ENCODE results near the gene F11R.

The F11R gene

DNA sequence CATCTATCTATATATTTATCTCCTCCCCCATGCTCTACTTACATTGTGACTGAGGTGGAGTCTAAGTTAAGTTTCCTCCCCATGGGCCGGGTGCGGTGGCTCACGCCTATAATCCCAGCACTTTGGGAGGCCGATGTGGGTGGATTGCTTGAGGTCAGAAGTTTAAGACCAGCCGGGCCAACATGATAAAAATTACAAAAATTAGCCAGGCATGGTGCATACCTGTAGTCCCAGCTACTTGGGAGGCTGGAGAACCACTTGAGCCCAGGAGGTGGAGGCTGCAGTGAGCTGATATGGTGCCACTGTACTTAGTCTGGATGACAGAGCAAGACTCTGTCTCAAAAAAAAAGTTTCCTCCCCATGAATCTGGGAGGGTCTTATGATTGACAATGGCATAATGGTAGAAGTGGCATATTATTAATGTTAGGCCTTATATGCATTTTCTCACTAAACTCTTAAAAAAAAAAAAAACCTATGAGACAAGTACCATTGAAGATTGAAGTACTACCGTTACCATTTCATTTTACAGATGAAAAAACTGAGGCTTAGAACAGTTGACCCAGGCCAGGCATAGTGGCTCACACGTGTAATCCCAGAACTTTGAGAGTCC is 11.2 kb downstream of the F11R start:
- no peak for DNase-seq

DNA sequence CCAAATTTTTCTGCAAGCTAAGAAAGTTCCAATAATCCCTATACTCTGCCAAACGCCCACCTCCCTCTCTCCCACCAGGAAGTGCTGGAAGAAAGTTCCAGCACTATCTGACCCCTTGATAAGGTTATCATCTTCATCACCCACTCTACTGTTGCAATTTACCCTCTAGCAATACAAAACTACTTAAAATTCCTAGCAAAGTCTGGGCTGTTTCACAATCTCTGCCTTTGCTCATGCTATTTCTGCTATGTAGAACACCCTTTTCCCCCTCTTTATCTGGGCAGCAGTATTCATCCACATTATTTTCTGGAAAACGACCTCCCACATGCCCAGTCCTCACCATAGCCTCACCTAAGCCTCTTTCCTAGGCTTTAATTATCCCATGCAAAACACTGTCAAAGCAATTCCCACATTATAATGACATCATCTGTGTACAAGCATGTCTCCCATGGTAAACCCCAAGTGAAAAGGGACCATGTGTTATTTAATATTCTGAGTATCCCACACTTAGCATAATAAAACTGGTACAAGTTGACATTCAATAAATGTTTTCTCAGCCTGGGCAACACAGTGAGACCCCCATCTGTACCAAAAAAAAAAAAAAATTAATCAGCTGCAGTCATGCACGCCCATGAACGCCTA is 12.0 kb downstream of the F11R start:
- no peak for DNase-seq

GRCh38 chr1:161007369-161007768 is 13.6 kb downstream of the F11R start:
- DNase-seq = no peak

DNA sequence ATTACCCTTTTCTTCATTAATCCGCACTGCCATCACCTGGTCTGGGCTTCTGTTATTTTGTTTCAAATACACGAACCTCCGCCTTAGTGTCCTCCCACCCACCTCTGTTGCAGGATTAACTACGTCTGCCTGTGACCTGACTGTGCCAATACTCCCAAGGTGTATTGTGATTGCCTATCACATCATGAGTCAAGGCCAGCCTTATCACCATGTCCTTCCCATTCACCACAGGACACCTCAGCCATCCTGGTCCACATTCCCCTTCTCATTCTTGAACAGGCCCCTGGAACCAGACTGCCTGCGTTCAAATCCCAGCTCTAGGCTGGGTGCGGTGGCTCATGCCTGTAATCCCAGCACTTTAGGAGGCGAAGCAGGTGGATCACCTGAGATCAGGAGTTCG is 14.4 kb downstream of the F11R start:
- no peak for DNase-seq

DNA sequence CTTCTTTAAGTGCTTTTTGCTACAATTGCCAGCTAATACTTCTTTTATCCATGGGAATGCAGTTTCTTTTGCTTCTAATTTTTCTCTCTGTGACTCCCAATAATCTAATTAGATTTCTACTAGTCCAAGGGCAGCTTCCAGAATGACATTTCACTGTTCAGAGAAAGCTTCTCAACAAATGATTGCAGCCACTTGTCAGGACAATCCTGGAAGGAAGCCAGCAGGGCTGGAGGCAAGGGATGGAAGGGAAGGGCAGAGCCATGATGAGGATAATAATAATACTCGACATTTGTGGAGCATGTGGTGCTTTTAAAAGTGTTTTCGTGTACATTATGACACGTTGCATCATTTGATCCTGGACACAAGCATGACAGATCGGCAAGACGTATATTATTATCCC is 19.4 kb downstream of the F11R start:
- peak; percentile 67 for DNase-seq

- DNase-seq = no peak
These were observed 20.0 kb downstream of the F11R start for GRCh38 chr1:161000736-161001480.

GRCh38 chr1:160999376-160999775 is 21.6 kb downstream of the F11R start:
- no peak for DNase-seq

DNA sequence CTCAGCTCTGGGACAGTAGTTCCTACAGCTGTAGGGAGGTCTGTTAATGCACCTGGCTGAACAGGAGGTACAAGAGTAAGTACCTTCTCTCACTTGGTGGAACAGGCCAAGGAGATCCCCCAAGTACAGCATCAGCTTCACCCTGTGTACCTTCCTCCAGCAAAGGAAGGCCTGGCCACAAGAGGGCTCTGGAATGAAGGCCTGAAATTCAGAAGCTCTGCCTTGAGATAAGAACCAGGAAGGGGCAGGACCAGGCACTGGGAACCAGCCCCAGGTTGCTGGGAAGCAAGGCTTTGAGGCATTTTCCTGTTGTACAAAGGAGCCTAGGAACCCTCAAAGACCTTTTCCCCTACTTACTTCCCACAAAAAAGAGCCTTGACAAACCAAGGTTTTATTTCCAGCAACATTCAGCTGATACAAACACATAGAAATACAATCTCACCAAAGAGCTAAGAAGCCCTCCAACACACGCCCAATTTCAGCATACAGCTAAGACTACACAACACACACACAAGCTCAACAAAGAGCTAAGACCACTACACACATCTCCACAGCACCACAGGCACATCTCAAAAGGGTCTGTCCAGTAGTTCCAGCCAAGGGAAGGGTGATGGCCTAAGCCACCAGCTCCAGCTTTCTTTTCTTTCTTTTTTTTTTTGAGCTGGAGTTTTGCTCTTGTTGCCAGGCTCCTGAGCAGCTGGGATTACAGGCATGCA is 23.5 kb downstream of the F11R start:
- no peak for DNase-seq

DNA sequence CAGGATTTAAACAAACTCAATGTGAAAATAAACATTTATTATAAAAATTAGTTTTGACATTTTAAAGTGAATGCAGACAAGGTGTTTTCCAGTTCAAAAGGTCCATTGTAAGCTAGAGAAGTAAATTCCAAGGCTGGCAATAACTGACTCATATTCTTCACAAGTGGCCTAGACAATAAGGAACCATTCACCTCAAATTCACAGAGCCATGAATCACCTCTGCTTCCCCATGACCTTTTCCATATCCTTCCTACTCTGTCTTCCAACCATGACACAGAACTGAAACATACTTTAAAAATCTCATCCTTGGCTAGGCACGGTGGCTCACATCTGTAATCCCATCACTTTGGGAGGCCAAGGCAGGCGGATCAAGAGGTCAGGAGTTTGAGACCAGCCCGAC is 24.8 kb downstream of the F11R start:
- DNase-seq = no peak

DNA sequence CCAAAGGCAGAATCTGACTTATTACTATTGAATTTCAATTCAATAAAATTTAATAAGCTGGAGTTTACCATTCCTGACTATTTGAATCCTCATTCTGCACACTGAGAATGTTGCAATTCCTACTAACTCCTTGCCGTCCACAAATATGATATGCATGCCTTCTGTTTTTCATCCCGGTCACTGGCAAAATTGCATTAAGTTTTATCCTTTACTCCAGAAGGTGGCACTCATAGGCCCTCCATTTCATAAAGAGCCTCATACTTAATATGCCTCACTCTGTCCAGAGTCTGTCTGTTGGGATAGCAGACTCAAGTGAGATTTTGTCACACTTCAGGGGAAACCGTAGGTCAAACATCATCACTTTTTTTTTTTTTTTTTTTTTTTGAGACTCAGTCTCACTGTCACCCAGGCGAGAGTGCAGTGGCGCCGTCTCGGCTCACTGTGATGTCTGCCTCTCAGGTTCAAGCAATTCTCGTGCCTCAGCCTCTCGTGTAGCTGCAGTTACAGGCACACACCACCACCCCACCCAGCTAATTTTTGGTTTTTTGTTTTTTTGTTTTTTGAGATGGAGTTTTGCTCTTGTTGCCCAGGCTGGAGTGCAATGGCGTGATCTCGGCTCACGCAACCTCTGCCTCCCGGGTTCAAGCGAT is 27.3 kb downstream of the F11R start:
- DNase-seq = no peak

DNA sequence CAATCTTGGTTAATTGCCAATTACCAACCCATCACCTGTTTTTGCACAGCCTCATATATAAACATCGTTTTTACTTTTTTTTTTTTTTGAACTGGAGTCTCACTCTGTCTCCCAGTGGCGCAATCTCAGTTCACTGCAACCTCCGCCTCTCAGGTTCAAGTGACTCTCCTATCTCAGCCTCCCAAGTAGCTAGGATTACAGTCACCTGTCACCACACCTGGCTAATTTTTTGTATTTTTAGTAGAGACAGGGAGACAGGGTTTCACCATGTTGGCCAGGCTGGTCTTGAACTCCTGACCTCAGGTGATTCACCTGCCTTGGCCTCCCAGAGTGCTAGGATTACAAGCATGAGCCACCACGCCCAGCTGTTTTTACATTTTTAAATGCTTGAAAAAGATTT is 28.9 kb downstream of the F11R start:
- peak; percentile 42 for DNase-seq

DNA sequence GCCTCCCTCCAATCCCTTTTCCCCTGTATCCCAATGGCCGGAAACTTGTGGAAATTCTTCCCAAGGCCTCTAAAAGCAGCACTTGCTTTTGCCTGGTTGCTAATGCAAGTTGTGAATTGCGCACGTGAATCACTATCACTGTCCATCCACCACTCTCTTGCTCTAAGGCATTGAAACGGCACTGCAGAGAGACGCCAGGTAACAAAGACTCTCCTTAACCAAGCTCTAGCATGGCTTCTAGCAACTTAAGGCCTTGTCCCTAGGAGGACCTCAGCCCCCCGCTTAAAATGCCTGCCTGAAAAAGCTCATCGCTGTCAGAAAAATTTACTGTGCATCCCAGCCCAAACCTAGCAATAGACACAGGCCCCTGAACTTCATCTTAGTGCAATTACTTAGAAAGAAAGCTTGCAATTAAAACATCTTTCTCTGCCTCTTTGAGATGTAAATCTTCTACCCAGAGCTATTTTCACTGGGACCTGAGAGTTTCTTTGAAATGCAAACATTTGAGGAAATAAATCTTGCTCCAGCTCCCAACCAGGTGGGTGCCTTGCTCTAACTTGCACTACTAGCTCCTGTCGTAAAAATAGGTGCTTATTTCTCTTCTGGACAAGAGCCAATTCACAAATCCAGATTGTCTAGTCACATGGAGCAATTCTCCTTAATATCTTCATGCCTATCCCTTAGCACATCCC is 33.4 kb downstream of the F11R start:
- DNase-seq = no peak

DNA sequence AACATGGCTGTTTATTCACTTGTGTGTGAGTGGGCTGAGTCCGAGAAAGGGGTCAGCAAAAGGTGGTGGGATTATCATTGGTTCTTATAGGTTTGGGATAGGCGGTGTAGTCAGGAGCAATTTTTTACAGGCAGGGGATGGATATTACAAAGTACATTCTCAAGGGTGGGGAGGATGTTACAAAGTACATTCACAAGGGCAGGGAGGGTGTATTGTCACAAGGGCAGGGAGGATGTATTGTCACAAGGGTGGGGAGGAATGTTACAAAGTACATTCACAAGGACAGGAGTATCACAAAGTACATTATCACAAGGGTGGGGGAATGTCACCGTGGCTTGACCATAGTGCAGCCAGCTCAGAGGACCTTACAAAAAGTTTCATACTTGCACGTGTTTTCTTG is 35.2 kb downstream of the F11R start:
- DNase-seq = no peak

GRCh38 chr1:160981584-160982411 is 39.2 kb downstream of the F11R start:
- DNase-seq = no peak

DNA sequence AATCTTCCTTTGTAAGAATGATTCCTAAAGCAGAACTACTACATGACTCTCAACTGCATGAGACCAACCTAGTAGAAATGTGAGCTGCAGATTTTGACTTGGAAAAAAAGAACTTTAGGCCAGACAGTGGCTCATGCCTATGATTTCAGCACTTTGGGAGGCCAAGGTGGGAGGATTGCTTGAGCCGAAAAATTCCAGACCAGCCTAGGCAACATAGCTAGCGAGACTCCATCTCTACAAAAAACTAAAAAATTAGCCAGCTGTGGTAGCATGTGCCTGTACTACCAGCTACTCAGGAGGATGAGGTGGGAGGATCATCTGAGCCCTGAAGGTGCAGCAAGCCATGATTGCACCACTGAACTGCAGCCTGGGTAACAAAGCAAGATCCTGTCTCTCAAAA is 41.7 kb downstream of the F11R start:
- DNase-seq = no peak

- DNase-seq = peak; percentile 84
These were observed 42.4 kb downstream of the F11R start for GRCh38 chr1:160978510-160978927.

DNA sequence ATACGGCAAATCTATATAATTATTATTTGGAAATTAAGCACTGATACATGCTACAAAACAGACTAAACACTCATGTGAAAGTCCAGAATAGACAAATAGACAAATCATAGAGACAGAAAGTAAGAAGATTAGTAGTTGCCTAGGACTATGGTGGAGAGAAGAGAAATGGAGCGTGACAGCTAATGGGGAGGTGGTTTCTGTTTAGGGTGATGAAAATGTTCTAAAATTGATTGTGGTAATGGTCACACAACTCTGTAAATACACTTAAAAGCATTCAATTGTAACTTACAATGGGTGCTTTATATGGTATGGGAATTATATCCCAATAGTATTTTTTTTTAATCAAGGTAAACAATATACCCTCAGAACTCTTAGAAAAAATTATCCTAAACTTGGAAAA is 45.9 kb downstream of the F11R start:
- DNase-seq = no peak

DNA sequence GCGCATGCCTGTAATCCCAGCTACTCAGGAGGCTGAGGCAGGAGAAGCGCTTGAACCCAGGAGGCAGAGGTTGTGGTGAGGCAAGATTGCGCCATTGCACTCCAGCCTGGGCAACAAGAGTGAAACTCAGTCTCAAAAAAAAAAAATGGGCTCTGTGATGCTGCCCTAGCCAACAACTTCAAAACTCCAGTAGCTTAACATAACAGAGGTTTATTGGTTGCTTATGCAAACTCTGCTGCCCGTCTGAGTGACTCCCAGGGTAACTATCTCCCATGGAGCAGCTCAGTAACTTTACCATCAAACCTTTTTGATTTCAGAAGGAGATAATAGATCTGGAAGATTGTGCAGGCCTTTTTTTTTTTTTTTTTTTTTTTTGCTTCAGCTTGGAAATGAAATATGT is 47.5 kb downstream of the F11R start:
- DNase-seq = no peak

GRCh38 chr1:160972939-160973338 is 48.0 kb downstream of the F11R start:
- DNase-seq = no peak

DNA sequence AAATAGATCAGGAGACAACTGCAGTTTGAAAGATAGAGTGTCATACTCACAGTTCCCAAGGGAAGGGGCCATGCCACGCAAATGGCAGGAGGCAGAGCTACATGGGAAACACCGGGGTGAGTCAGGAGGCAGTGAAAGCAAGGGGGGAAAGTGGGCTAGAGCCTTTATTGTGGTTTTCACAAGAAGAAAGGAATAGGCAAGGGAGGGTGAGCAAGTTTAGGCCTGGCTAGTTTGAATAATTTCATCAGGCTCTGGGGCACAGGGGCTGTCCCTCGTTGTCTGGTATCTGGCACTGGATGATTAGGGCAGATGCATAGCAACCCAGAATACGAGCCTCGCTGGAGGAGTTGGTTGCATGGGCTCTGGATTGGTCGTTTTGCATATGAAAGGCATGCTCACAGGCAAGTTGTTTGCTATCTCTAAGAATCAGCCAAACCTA is 49.3 kb downstream of the F11R start:
- DNase-seq = no peak

GRCh38 chr1:160963521-160963920 is 57.4 kb downstream of the F11R start:
- no peak for DNase-seq

DNA sequence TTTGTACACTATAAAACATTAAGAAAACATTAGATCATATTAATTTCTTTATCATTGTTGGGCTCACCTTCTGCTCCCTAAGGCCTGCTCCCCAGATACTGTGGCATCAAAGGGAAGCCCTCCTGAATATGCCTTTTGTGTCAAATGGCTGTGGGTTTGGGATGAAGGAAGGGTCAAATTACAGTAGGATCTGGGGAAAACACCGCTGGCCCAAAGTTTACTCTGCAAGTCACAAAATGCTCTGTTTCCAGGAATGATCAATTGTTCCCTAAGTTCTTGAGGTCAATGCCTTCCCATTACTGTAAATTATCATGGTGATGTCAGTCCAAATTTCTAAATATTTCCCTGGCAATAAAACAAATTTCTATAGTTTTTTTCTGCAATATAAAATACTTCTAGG is 59.5 kb downstream of the F11R start:
- DNase-seq = no peak

Measured in NCI-H2029 (cell line).